ENCODE results near the gene C17orf67. TPM values are rescaled to one million over a fixed set of nuclear protein-coding genes. Genes with fewer than 3 reads are reported as not detected.

C17orf67 gene
- total and polyA plus RNA-seq, 2 experiments from 2014 or later, result 1.0 to 3.7 TPM

- H3K36me3 Mint-ChIP-seq (ENCODE audit: low read depth), result no peaks in the 10 kb centered on the region
Measured at GRCh38 chr17:56815711-56816110, 18.0 kb downstream of the C17orf67 start.

More at GRCh38 chr17:56815711-56816110, 18.0 kb downstream of the C17orf67 start:
- Mint-ChIP-seq H3K27me3 (ENCODE audit: insufficient read depth, low read depth, poor library complexity) (peaks cover 10% of the 10 kb centered on the region), H3K27ac (no peak overlapping the region), H3K4me1 (peaks cover 15% of the 10 kb centered on the region), H3K4me3 (no peak overlapping the region), H3K9me3 (no peaks in the 10 kb centered on the region)
- Histone ChIP-seq H3K4me1 (ENCODE audit: insufficient read depth) (no peaks in the 10 kb centered on the region), H3K36me3 (ENCODE audit: insufficient read depth) (no peaks in the 10 kb centered on the region), H3K79me2 (replicated peaks; ENCODE audit: insufficient read depth) (no peaks in the 10 kb centered on the region), H2AFZ (no peak overlapping the region), H3K9me2 (ENCODE audit: insufficient read depth) (no peaks in the 10 kb centered on the region), H3K4me2 (no peak overlapping the region), H4K20me1 (replicated peaks; ENCODE audit: insufficient read depth) (no peaks in the 10 kb centered on the region), H3K27ac (ENCODE audit: low read depth) (no peak overlapping the region), H3K4me3 (no peak overlapping the region), H3F3A (replicated peaks; ENCODE audit: low read depth) (no peaks in the 10 kb centered on the region), H3K27me3 (ENCODE audit: insufficient read depth) (no peaks in the 10 kb centered on the region)
- no peak for ATAC-seq
- no peak for DNase-seq (ENCODE audit: low spot score)
- TF ChIP-seq, protein P1, sequence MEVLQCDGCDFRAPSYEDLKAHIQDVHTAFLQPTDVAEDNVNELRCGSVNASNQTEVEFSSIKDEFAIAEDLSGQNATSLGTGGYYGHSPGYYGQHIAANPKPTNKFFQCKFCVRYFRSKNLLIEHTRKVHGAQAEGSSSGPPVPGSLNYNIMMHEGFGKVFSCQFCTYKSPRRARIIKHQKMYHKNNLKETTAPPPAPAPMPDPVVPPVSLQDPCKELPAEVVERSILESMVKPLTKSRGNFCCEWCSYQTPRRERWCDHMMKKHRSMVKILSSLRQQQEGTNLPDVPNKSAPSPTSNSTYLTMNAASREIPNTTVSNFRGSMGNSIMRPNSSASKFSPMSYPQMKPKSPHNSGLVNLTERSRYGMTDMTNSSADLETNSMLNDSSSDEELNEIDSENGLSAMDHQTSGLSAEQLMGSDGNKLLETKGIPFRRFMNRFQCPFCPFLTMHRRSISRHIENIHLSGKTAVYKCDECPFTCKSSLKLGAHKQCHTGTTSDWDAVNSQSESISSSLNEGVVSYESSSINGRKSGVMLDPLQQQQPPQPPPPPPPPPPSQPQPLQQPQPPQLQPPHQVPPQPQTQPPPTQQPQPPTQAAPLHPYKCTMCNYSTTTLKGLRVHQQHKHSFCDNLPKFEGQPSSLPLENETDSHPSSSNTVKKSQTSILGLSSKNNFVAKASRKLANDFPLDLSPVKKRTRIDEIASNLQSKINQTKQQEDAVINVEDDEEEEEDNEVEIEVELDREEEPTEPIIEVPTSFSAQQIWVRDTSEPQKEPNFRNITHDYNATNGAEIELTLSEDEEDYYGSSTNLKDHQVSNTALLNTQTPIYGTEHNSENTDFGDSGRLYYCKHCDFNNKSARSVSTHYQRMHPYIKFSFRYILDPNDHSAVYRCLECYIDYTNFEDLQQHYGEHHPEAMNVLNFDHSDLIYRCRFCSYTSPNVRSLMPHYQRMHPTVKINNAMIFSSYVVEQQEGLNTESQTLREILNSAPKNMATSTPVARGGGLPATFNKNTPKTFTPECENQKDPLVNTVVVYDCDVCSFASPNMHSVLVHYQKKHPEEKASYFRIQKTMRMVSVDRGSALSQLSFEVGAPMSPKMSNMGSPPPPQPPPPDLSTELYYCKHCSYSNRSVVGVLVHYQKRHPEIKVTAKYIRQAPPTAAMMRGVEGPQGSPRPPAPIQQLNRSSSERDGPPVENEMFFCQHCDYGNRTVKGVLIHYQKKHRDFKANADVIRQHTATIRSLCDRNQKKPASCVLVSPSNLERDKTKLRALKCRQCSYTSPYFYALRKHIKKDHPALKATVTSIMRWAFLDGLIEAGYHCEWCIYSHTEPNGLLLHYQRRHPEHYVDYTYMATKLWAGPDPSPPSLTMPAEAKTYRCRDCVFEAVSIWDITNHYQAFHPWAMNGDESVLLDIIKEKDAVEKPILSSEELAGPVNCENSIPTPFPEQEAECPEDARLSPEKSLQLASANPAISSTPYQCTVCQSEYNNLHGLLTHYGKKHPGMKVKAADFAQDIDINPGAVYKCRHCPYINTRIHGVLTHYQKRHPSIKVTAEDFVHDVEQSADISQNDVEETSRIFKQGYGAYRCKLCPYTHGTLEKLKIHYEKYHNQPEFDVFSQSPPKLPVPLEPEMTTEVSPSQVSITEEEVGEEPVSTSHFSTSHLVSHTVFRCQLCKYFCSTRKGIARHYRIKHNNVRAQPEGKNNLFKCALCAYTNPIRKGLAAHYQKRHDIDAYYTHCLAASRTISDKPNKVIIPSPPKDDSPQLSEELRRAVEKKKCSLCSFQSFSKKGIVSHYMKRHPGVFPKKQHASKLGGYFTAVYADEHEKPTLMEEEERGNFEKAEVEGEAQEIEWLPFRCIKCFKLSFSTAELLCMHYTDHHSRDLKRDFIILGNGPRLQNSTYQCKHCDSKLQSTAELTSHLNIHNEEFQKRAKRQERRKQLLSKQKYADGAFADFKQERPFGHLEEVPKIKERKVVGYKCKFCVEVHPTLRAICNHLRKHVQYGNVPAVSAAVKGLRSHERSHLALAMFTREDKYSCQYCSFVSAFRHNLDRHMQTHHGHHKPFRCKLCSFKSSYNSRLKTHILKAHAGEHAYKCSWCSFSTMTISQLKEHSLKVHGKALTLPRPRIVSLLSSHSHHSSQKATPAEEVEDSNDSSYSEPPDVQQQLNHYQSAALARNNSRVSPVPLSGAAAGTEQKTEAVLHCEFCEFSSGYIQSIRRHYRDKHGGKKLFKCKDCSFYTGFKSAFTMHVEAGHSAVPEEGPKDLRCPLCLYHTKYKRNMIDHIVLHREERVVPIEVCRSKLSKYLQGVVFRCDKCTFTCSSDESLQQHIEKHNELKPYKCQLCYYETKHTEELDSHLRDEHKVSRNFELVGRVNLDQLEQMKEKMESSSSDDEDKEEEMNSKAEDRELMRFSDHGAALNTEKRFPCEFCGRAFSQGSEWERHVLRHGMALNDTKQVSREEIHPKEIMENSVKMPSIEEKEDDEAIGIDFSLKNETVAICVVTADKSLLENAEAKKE (CRISPR knock-in tag; IDR thresholded peaks at IDR 0.05), result no peak
- no peak for TF ChIP-seq EZH2phosphoT487 (IDR thresholded peaks at IDR 0.05; ENCODE audit: unreplicated experiment)
- no peak for TF ChIP-seq STAT1 (IDR thresholded peaks at IDR 0.05; ENCODE audit: unreplicated experiment)
- TF ChIP-seq ZNF114 (CRISPR knock-in tag; IDR thresholded peaks at IDR 0.05), result no peak
- no peak for TF ChIP-seq CTCF (conservative IDR thresholded peaks at IDR 0.05; ENCODE audit: low read depth in 2 of 2)
- TF ChIP-seq EZH2 (IDR thresholded peaks at IDR 0.05; ENCODE audit: low read depth, unreplicated experiment), result no peak
- TF ChIP-seq, protein P2, sequence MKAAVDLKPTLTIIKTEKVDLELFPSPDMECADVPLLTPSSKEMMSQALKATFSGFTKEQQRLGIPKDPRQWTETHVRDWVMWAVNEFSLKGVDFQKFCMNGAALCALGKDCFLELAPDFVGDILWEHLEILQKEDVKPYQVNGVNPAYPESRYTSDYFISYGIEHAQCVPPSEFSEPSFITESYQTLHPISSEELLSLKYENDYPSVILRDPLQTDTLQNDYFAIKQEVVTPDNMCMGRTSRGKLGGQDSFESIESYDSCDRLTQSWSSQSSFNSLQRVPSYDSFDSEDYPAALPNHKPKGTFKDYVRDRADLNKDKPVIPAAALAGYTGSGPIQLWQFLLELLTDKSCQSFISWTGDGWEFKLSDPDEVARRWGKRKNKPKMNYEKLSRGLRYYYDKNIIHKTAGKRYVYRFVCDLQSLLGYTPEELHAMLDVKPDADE (IDR thresholded peaks at IDR 0.05), result no peak
- TF ChIP-seq JUNB (IDR thresholded peaks at IDR 0.05; ENCODE audit: unreplicated experiment), result no peak
- no peak for TF ChIP-seq NANOG (IDR thresholded peaks at IDR 0.05; ENCODE audit: borderline replicate concordance)
- TF ChIP-seq POLR2AphosphoS5 (IDR thresholded peaks at IDR 0.05; ENCODE audit: low read depth), result no peak
- no peak for TF ChIP-seq REST (IDR thresholded peaks at IDR 0.05; ENCODE audit: unreplicated experiment)
- TF ChIP-seq ZNF331 (CRISPR knock-in tag; IDR thresholded peaks at IDR 0.05; ENCODE audit: low read depth), result no peak
- no peak for TF ChIP-seq CREB1 (CRISPR knock-in tag; IDR thresholded peaks at IDR 0.05; ENCODE audit: low read depth)

Measured in GM23338 (cell line).